Vagina (tissue), 2 donors: ENCODE results near the gene ZNF57. TPM values are rescaled to one million over a fixed set of nuclear protein-coding genes. Genes with fewer than 3 reads are reported as not detected.

Experiments used
- DNase-seq, 2 donors: peaks; one replicate each; pipeline ENCODE4 v3.0.0-alpha.2; 2017; ENCODE audit errors: extremely low spot score in 2 of 2
- H3K27ac ChIP-seq: fragments of 200-600 bp; sonication (generic); one replicate; pipeline ENCODE4 v1.5.1; 2019
- H3K27me3 ChIP-seq: fragments of 200-600 bp; sonication (generic); one replicate; pipeline ENCODE4 v1.5.1; 2019
- H3K36me3 ChIP-seq, 2 donors: fragments of 200-600 bp; sonication (generic); one replicate each; pipeline ENCODE4 v1.5.1; 2017 to 2019
- H3K4me1 ChIP-seq: fragments of 200-600 bp; sonication (generic); one replicate; pipeline ENCODE4 v1.5.1; 2019
- H3K4me3 ChIP-seq, 2 donors: fragments of 200-600 bp; sonication (generic); 1 replicate in 1 of 2; 2 replicates in 1 of 2; pipeline ENCODE4 v1.5.1; 2016 to 2019
- H3K9me3 ChIP-seq: fragments of 200-600 bp; sonication (generic); one replicate; pipeline ENCODE4 v1.5.1; 2019
- POLR2A ChIP-seq, 2 donors: fragments of 450-650 bp; IDR thresholded peaks; one replicate each; pipeline ENCODE4 v1.6.1; 2017; ENCODE audit warnings: antibody characterized with exemption in 2 of 2, mild to moderate bottlenecking in 2 of 2, moderate library complexity in 2 of 2
- POLR2AphosphoS5 ChIP-seq, 2 donors: sonication (generic); formaldehyde crosslinking; IDR thresholded peaks; one replicate each; pipeline ENCODE4 v1.9.0; 2017; ENCODE audit warnings: antibody characterized with exemption in 2 of 2, mild to moderate bottlenecking in 2 of 2, low read depth in 1 of 2; ENCODE audit not compliant: insufficient read depth in 1 of 2
- intact Hi-C: fragments of 100-400 bp; cut with DNase I; formaldehyde crosslinking; loops from one replicate; pipeline ENCODE4 v1.15.1; 2023
- total RNA-seq: library from RNA; depleted of rRNA; stranded (reverse); fragments of >200 nt; gene quantifications from one replicate; pipeline ENCODE4 v1.2.3, GENCODE V29; 2016
- TF ChIP-seq, protein P1 (sequence below), 3 experiments: fragments of 450-650 bp in 2 of 3; fragments of 200-600 bp in 1 of 3; sonication (generic) in 1 of 3; IDR thresholded peaks; one replicate each; pipeline ENCODE4 v1.5.1; 2017 to 2019; ENCODE audit warnings: antibody characterized with exemption in 3 of 3, mild to moderate bottlenecking in 2 of 3, moderate library complexity in 2 of 3

Gene ZNF57
- total RNA-seq, 1 donor from 2014 or later: 7.4 TPM

DNA sequence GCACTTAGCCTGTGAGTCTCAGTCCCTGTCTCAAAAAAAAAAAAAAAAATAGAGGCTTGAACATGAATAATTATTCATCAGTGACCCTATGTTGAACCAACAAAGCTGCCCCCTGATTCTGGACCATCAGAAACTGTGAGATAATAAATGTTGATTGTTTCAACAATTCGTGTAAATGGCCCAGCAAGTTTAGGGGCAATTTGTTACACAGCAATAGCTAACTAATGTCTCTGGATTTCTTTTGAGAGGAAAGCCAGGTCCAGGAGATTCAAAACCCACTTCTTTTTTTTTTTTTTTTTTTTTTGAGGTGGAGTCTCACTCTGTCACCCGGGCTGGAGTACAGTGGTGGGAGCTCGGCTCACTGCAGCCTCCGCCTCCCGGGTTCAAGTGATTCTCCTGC, 64.1 kb downstream of the ZNF57 start:
- H3K4me1 ChIP-seq: no peaks in the 10 kb centered on the region
- no peak overlapping the region for H3K27ac ChIP-seq
- intact Hi-C loops: no loop called here
- H3K9me3 ChIP-seq: no peaks in the 10 kb centered on the region
- no peaks in the 10 kb centered on the region for H3K27me3 ChIP-seq
- DNase-seq: no peak
- no peaks in the 10 kb centered on the region for H3K36me3 ChIP-seq
- no peak for TF ChIP-seq POLR2AphosphoS5 (IDR thresholded peaks at IDR 0.05; ENCODE audit: insufficient read depth in 1 of 2, low read depth in 1 of 2)
- TF ChIP-seq, protein P1, sequence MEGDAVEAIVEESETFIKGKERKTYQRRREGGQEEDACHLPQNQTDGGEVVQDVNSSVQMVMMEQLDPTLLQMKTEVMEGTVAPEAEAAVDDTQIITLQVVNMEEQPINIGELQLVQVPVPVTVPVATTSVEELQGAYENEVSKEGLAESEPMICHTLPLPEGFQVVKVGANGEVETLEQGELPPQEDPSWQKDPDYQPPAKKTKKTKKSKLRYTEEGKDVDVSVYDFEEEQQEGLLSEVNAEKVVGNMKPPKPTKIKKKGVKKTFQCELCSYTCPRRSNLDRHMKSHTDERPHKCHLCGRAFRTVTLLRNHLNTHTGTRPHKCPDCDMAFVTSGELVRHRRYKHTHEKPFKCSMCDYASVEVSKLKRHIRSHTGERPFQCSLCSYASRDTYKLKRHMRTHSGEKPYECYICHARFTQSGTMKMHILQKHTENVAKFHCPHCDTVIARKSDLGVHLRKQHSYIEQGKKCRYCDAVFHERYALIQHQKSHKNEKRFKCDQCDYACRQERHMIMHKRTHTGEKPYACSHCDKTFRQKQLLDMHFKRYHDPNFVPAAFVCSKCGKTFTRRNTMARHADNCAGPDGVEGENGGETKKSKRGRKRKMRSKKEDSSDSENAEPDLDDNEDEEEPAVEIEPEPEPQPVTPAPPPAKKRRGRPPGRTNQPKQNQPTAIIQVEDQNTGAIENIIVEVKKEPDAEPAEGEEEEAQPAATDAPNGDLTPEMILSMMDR (IDR thresholded peaks at IDR 0.05): no peak
- TF ChIP-seq POLR2A (IDR thresholded peaks at IDR 0.05): no peak
- no peak overlapping the region for H3K4me3 ChIP-seq

DNA sequence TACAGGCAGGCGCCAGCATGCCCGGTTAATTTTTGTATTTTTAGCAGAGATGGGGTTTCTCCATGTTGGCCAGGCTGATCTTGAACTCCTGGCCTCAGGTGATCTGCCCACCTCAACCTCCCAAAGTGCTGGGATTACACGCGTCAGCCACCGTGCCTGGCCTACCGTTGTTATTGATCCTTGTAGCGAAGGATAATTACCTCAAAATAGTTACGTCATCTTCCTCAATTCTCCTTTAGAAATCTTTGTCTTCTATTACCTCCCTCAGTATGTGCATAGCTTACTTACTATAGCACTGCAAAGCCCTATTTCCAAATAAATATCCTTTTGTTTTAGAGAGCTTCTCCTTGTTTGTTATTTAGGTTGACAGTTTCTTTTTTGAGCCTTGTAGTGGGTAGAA, 67.2 kb downstream of the ZNF57 start:
- Histone ChIP-seq H3K27me3 (no peaks in the 10 kb centered on the region), H3K9me3 (no peaks in the 10 kb centered on the region), H3K36me3 (no peaks in the 10 kb centered on the region), H3K4me3 (no peak overlapping the region), H3K27ac (no peak overlapping the region), H3K4me1 (peaks cover 6% of the 10 kb centered on the region)
- intact Hi-C loops: no loop called here
- TF ChIP-seq, protein P1 (IDR thresholded peaks at IDR 0.05): no peak
- TF ChIP-seq POLR2AphosphoS5 (IDR thresholded peaks at IDR 0.05; ENCODE audit: insufficient read depth in 1 of 2, low read depth in 1 of 2) (no peak), POLR2A (IDR thresholded peaks at IDR 0.05) (no peak)
- no peak for DNase-seq

Other genes starting within 250 kb of the ZNF57 start
- gene GNG7, start 198.2 kb upstream of the ZNF57 start, total RNA-seq: 2.0 TPM
- 2.0 TPM for gene DIRAS1, start 179.6 kb upstream of the ZNF57 start, total RNA-seq
- 27.7 TPM for gene SLC39A3, start 160.9 kb upstream of the ZNF57 start, total RNA-seq
- 58.4 TPM for gene SGTA, start 117.7 kb upstream of the ZNF57 start, total RNA-seq
- 28.5 TPM for gene THOP1, start 115.4 kb upstream of the ZNF57 start, total RNA-seq
- 6.9 TPM for gene ZNF554, start 81.1 kb upstream of the ZNF57 start, total RNA-seq
- gene ZNF555, start 59.5 kb upstream of the ZNF57 start, total RNA-seq: 3.7 TPM
- gene ZNF556, start 33.6 kb upstream of the ZNF57 start, total RNA-seq: not detected
- gene ZNF77, start 44.0 kb downstream of the ZNF57 start, total RNA-seq: 6.4 TPM
- gene TLE6, start 76.6 kb downstream of the ZNF57 start, total RNA-seq: 10.6 TPM
- gene TLE2, start 128.4 kb downstream of the ZNF57 start, total RNA-seq: 28.2 TPM
- gene TLE5, start 161.6 kb downstream of the ZNF57 start, total RNA-seq: 451 TPM
- 33.6 TPM for gene GNA11, start 193.4 kb downstream of the ZNF57 start, total RNA-seq
- gene GNA15, start 235.1 kb downstream of the ZNF57 start, total RNA-seq: 28.2 TPM